DND-41 (cell line): ENCODE measurements around the gene KLRF2.

Experiments used
- EZH2 ChIP-seq: IDR thresholded peaks from 3 replicates; pipeline ENCODE4 v1.6.1; 2012; ENCODE audit warnings: borderline replicate concordance, low read depth, mild to moderate bottlenecking, moderate library complexity, low read length, inconsistent platforms; ENCODE audit not compliant: severe bottlenecking
- TF ChIP-seq, protein P1 (sequence below): IDR thresholded peaks from 2 replicates; pipeline ENCODE4 v1.5.1; 2012; ENCODE audit warnings: borderline replicate concordance, low read length, moderate library complexity, mild to moderate bottlenecking; ENCODE audit not compliant: poor library complexity, severe bottlenecking; ENCODE audit errors: extremely low read depth

- TF ChIP-seq, protein P1, sequence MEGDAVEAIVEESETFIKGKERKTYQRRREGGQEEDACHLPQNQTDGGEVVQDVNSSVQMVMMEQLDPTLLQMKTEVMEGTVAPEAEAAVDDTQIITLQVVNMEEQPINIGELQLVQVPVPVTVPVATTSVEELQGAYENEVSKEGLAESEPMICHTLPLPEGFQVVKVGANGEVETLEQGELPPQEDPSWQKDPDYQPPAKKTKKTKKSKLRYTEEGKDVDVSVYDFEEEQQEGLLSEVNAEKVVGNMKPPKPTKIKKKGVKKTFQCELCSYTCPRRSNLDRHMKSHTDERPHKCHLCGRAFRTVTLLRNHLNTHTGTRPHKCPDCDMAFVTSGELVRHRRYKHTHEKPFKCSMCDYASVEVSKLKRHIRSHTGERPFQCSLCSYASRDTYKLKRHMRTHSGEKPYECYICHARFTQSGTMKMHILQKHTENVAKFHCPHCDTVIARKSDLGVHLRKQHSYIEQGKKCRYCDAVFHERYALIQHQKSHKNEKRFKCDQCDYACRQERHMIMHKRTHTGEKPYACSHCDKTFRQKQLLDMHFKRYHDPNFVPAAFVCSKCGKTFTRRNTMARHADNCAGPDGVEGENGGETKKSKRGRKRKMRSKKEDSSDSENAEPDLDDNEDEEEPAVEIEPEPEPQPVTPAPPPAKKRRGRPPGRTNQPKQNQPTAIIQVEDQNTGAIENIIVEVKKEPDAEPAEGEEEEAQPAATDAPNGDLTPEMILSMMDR: no peak
- no peak for TF ChIP-seq EZH2
Observed at GRCh38 chr12:9907769-9908168, 26.5 kb downstream of the KLRF2 start.
